Measurements from ENCODE around the gene LITAF.

Gene LITAF

GRCh38 chr16:11601911-11602310 lies 15.2 kb upstream of the LITAF start:
- TF ChIP-seq CTCF (IDR thresholded peaks at IDR 0.05), result no peak

GRCh38 chr16:11601425-11601824 lies 14.7 kb upstream of the LITAF start:
- no peak for TF ChIP-seq CTCF (IDR thresholded peaks at IDR 0.05)

GRCh38 chr16:11599579-11599978 lies 12.9 kb upstream of the LITAF start:
- TF ChIP-seq CTCF (IDR thresholded peaks at IDR 0.05), result no peak

- no peak for TF ChIP-seq CTCF (IDR thresholded peaks at IDR 0.05)
Observed at GRCh38 chr16:11597235-11598095, 10.7 kb upstream of the LITAF start.

- no peak for TF ChIP-seq CTCF (IDR thresholded peaks at IDR 0.05)
Observed at GRCh38 chr16:11596572-11597226, 10.0 kb upstream of the LITAF start.

GRCh38 chr16:11593581-11593980 lies 6.9 kb upstream of the LITAF start:
- TF ChIP-seq CTCF (IDR thresholded peaks at IDR 0.05), result no peak

- TF ChIP-seq CTCF (IDR thresholded peaks at IDR 0.05), result no peak
Observed at GRCh38 chr16:11589198-11589550, 2.5 kb upstream of the LITAF start.

Data from LNCAP (cell line).